Endothelial cell of umbilical vein (primary cell): ENCODE measurements around the gene ADGRL3. TPM values are rescaled to one million over a fixed set of nuclear protein-coding genes. Genes with fewer than 3 reads are reported as not detected.

Experiments used
- BruUV-seq: library from RNA; stranded (reverse); fragments of 400-500 nt; replicated peaks from 2 replicates; lab custom pipeline; 2021; lab: Mats Ljungman, UMichigan
- CTCF ChIA-PET: fragments of 300-600, 350-600 bp; sonication (Branson Sonifier 250); formaldehyde crosslinking; loops from one replicate; lab custom pipeline; 2021; ENCODE audit warnings: antibody characterized with exemption, inconsistent platforms; lab: Charles Lee
- POLR2A ChIA-PET: fragments of 300-600, 350-600 bp; sonication (Branson Sonifier 250); formaldehyde crosslinking; loops from one replicate; lab custom pipeline; 2021; ENCODE audit warnings: antibody characterized with exemption, inconsistent platforms; lab: Charles Lee
- DNase-seq: peaks from one replicate; pipeline ENCODE4 v3.0.0-alpha.2; 2011; ENCODE audit warnings: low read depth, low spot score
- FAIRE-seq: peaks from 2 replicates; lab custom pipeline; 2011; peaks lifted over from hg19 to GRCh38; lab: Jason Lieb, UNC
- H2AFZ ChIP-seq: 2 replicates; pipeline ENCODE4 v1.6.0; 2012; ENCODE audit warnings: low read depth, low read length, control low read depth, inconsistent platforms
- H3K27ac ChIP-seq: 2 replicates; pipeline ENCODE4 v1.5.1; 2011; ENCODE audit warnings: low read depth, mild to moderate bottlenecking, control low read depth, low read length, moderate library complexity; ENCODE audit not compliant: insufficient read depth
- H3K27me3 ChIP-seq, 2 experiments: 2 replicates each; pipeline versions ENCODE4 v1.6.0 to v1.6.1; 2011; ENCODE audit warnings: low read length in 2 of 2, mixed read lengths in 1 of 2; ENCODE audit not compliant: control insufficient read depth in 2 of 2, insufficient read depth in 2 of 2
- H3K36me3 ChIP-seq, 2 experiments: 2 replicates in 1 of 2; 3 replicates in 1 of 2; pipeline ENCODE4 v1.5.1; 2011; ENCODE audit warnings: low read length in 2 of 2, mild to moderate bottlenecking in 1 of 2, moderate library complexity in 1 of 2; ENCODE audit not compliant: control insufficient read depth in 2 of 2, insufficient read depth in 2 of 2; ENCODE audit errors: extremely low read depth in 1 of 2
- H3K4me1 ChIP-seq: 3 replicates; pipeline ENCODE4 v1.5.1; 2011; ENCODE audit warnings: mild to moderate bottlenecking, low read length; ENCODE audit not compliant: control insufficient read depth, insufficient read depth; ENCODE audit errors: extremely low read depth
- H3K4me2 ChIP-seq: 2 replicates; pipeline ENCODE4 v1.6.1; 2011; ENCODE audit warnings: low read length, control low read depth, mixed read lengths; ENCODE audit not compliant: insufficient read depth
- H3K4me3 ChIP-seq, 3 experiments: fragments of 200-600 bp in 1 of 3; sonication (generic), shearing (Covaris generic) in 1 of 3; replicated peaks in 1 of 3; 2 replicates each; pipeline ENCODE4 v1.5.1; 2011 to 2016; ENCODE audit warnings: control low read depth in 3 of 3, low read length in 3 of 3, mild to moderate bottlenecking in 2 of 3, inconsistent platforms in 1 of 3, low read depth in 1 of 3, moderate library complexity in 1 of 3; ENCODE audit not compliant: insufficient read depth in 1 of 3
- H3K79me2 ChIP-seq: 2 replicates; pipeline ENCODE4 v1.6.0; 2012; ENCODE audit warnings: low read length, inconsistent platforms; ENCODE audit not compliant: control insufficient read depth, insufficient read depth
- H3K9ac ChIP-seq: replicated peaks from 2 replicates; pipeline ENCODE3; 2011; ENCODE audit warnings: low read length, control low read depth; ENCODE audit not compliant: insufficient read depth; ENCODE audit errors: extremely low read depth
- H3K9me1 ChIP-seq: replicated peaks from 3 replicates; pipeline ENCODE4 v1.6.0; 2011; ENCODE audit warnings: mild to moderate bottlenecking, low read length; ENCODE audit not compliant: control insufficient read depth, insufficient read depth; ENCODE audit errors: extremely low read depth
- H3K9me3 ChIP-seq: replicated peaks from 2 replicates; pipeline ENCODE4 v1.5.1; 2012; ENCODE audit warnings: low read length, inconsistent platforms; ENCODE audit not compliant: control insufficient read depth, insufficient read depth
- H4K20me1 ChIP-seq: replicated peaks from 2 replicates; pipeline ENCODE3; 2011; ENCODE audit warnings: mild to moderate bottlenecking, low read length; ENCODE audit not compliant: control insufficient read depth, insufficient read depth; ENCODE audit errors: extremely low read depth
- CTCF ChIP-seq, 2 donors: IDR thresholded peaks; 1 replicate in 1 of 2; 2 replicates in 1 of 2; pipeline ENCODE4 v1.5.1; 2011; ENCODE audit warnings: low read length in 2 of 2, mild to moderate bottlenecking in 2 of 2, moderate library complexity in 2 of 2, control low read depth in 1 of 2, inconsistent platforms in 1 of 2, low read depth in 1 of 2; ENCODE audit not compliant: insufficient read depth in 1 of 2; ENCODE audit errors: extremely low read depth in 1 of 2
- EZH2 ChIP-seq: IDR thresholded peaks from 2 replicates; pipeline ENCODE4 v1.6.1; 2012; ENCODE audit warnings: borderline replicate concordance, low read depth, mild to moderate bottlenecking, moderate library complexity, low read length, inconsistent platforms; ENCODE audit not compliant: severe bottlenecking
- FOS ChIP-seq: IDR thresholded peaks from 2 replicates; pipeline ENCODE4 v1.6.1; 2011; ENCODE audit warnings: mild to moderate bottlenecking, low read length, moderate library complexity, borderline replicate concordance; ENCODE audit not compliant: insufficient read depth
- GATA2 ChIP-seq: IDR thresholded peaks from 2 replicates; pipeline ENCODE4 v1.7.0; 2011; ENCODE audit warnings: low read depth, mild to moderate bottlenecking, moderate library complexity, mixed read lengths, low read length; ENCODE audit not compliant: insufficient read length, insufficient read depth
- JUN ChIP-seq: IDR thresholded peaks from 2 replicates; pipeline ENCODE4 v1.6.1; 2011; ENCODE audit warnings: borderline replicate concordance, low read depth; ENCODE audit not compliant: insufficient read length, insufficient read depth
- MYC ChIP-seq: IDR thresholded peaks from one replicate; pipeline ENCODE4 v1.6.1; 2011; ENCODE audit warnings: mild to moderate bottlenecking, low read depth, low read length
- POLR2A ChIP-seq: IDR thresholded peaks from 2 replicates; pipeline ENCODE4 v1.6.1; 2012; ENCODE audit warnings: low read depth, mild to moderate bottlenecking, control low read depth, low read length
- POLR2AphosphoS5 ChIP-seq: IDR thresholded peaks from 2 replicates; pipeline ENCODE4 v1.6.1; 2012; ENCODE audit warnings: low read depth, mild to moderate bottlenecking, control low read depth, low read length, moderate library complexity; ENCODE audit not compliant: insufficient read depth
- dilution Hi-C: fragments of 300-500 bp; cut with MboI; formaldehyde crosslinking; loops from one replicate; pipeline ENCODE4 v1.15.0; 2019; ENCODE audit warnings: low sequenced_read_pairs; ENCODE audit not compliant: extremely low pct_ligation_motif_present
- intact Hi-C: fragments of 100-400 bp; cut with micrococcal nuclease; formaldehyde crosslinking; loops from one replicate; pipeline ENCODE4 v1.10.0; 2022
- polyA plus RNA-seq, 4 experiments: library from polyadenylated mRNA; depleted of rRNA in 3 of 4; stranded (reverse) in 3 of 4; unstranded in 1 of 4; fragments of >200 nt; gene quantifications; 2 replicates each; pipeline versions ENCODE4 v1.2.1 to v1.2.3, GENCODE V29; 2011 to 2012; ENCODE audit warnings: missing spikeins in 1 of 4
- total RNA-seq: library from RNA; stranded (reverse); gene quantifications from 2 replicates; pipeline ENCODE4 v1.2.3, GENCODE V29; 2021
- TF ChIP-seq, protein P1 (sequence below): IDR thresholded peaks from 2 replicates; pipeline ENCODE4 v1.6.1; 2011; ENCODE audit not compliant: insufficient read depth, insufficient read length

The ADGRL3 gene
- total and polyA plus RNA-seq, 2 donors (not counting 3 experiments of a cell fraction or from before 2014, with no cell fraction given), result not detected

GRCh38 chr4:61440321-61440720 lies 240.2 kb downstream of the ADGRL3 start:
- Histone ChIP-seq H3K9ac (no peak overlapping the region), H3K9me1 (no peaks in the 10 kb centered on the region), H3K4me2 (no peak overlapping the region), H3K27me3 (no peaks in the 10 kb centered on the region), H2AFZ (no peak overlapping the region), H3K4me3 (no peak overlapping the region), H3K79me2 (no peaks in the 10 kb centered on the region), H3K36me3 (no peaks in the 10 kb centered on the region), H3K27ac (no peak overlapping the region), H3K4me1 (peaks cover 6% of the 10 kb centered on the region), H4K20me1 (no peaks in the 10 kb centered on the region), H3K9me3 (no peaks in the 10 kb centered on the region)
- dilution Hi-C loops (no loop called here), intact Hi-C loops (no loop called here)
- FAIRE-seq, result no peak
- TF ChIP-seq EZH2 (no peak), POLR2A (no peak), FOS (no peak), JUN (no peak), POLR2AphosphoS5 (no peak), MYC (no peak), CTCF (IDR thresholded peaks at IDR 0.05; ENCODE audit: extremely low read depth in 1 of 2, insufficient read depth in 1 of 2, low read depth in 1 of 2, low read length in 2 of 2) (no peak), GATA2 (no peak)
- TF ChIP-seq, protein P1, sequence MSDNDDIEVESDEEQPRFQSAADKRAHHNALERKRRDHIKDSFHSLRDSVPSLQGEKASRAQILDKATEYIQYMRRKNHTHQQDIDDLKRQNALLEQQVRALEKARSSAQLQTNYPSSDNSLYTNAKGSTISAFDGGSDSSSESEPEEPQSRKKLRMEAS, result no peak
- CTCF ChIA-PET, result no interaction called here
- BruUV-seq, result no TSS peak
- POLR2A ChIA-PET, result no interaction called here
- no peak for DNase-seq
